ENCODE data around the gene ASB9.
A peak's percentile ranks its signal among the peaks of the same experiment; 100 is the strongest.
"Not testable (repeated sequence)": the region's sequence is repeated elsewhere in the genome, so short reads cannot be mapped to it uniquely, and the experiment has no call there.

The ASB9 gene

GRCh38 chrX:15269618-15270521 is at the start of gene ASB9:
ASB9 (minus strand) TSS chrX:15270083; CDS start chrX:15269874, 209 bp downstream.
- no peak for DNase-seq

DNA sequence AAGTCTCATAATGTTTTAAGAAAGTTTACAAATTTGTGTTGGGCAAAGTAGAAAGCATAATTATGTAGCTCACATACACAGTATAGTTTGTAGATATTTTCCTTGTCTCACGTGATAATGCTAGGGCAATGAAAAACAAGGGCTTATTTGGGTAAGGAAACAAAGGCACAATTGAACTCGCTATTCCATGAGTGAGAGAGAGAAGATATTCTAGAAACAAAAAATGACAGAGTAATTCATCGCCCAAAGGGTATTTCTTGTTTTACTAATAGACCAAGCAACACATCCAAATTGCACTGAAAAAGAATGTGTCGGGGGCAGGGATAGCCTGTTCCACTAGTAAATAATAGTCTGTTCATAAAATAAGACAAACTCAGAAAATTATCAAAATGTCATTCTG is 49.2 kb upstream of the ASB9 start:
- no peak for DNase-seq

- no peak for DNase-seq
Observed at GRCh38 chrX:15315509-15315908, 45.6 kb upstream of the ASB9 start, which contains the start of gene ASB11. ASB11 (minus strand) TSS chrX:15315640; CDS start chrX:15315605, 35 bp downstream.

GRCh38 chrX:15314472-15314871 is 44.6 kb upstream of the ASB9 start:
- no peak for DNase-seq

GRCh38 chrX:15311119-15311518 is 41.2 kb upstream of the ASB9 start:
- DNase-seq = no peak

DNA sequence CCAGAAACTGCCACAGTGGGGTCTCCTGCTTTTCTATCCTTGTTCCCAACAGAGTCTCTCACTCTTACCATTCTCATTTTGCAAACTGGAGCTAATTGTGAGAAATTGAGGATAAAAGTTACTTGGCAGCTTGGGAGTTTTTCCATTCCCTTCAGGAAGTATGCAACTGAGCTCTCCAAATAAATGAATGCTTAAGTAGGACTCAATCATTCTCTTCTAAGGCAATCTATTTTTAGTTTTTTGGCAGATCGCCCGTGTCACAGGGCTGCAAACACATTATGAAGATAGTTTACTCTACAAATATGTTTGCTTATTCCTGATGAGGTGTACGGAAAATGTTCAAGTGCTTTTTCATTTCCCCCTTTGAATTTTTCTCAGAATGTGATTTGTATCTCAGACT is 40.2 kb upstream of the ASB9 start:
- DNase-seq = peak; percentile 35

DNA sequence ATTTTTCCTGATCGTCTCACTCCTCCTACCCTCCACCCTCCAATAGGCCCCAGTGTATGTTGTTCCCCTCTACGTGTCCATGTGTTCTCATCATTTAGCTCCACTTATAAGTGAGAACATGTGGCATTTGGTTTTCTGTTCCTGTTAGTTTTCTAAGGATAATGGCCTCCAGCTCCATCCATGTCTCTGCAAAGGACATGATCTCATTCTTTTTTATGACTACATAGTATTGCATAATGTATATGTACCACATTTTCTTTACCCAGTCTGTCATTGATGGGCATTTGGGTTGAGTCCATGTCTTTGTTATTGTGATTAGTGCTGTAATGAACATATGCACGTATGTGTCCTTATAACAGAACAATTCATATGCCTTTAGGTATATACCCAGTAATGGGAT is 36.0 kb upstream of the ASB9 start:
- DNase-seq = not testable (repeated sequence)

DNA sequence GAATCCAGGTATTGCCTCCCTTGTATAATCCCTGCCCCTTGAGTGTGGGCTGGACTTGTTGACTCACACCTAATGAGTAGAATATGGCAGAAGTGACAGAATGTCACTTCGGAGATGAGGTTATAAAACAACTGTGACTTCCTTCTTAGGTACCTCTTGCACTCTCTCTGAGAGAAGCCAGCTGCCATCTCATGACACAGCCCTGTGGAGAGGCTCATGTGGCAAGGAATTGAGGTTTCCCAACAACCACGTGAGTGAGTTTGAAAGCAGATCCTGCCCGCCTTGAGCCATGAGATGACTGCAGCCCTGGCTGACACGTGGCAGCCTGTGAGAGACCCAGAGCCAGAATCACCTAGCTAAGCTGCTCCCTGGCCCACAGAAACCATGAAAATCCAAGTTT is 32.0 kb upstream of the ASB9 start:
- no peak for DNase-seq

DNA sequence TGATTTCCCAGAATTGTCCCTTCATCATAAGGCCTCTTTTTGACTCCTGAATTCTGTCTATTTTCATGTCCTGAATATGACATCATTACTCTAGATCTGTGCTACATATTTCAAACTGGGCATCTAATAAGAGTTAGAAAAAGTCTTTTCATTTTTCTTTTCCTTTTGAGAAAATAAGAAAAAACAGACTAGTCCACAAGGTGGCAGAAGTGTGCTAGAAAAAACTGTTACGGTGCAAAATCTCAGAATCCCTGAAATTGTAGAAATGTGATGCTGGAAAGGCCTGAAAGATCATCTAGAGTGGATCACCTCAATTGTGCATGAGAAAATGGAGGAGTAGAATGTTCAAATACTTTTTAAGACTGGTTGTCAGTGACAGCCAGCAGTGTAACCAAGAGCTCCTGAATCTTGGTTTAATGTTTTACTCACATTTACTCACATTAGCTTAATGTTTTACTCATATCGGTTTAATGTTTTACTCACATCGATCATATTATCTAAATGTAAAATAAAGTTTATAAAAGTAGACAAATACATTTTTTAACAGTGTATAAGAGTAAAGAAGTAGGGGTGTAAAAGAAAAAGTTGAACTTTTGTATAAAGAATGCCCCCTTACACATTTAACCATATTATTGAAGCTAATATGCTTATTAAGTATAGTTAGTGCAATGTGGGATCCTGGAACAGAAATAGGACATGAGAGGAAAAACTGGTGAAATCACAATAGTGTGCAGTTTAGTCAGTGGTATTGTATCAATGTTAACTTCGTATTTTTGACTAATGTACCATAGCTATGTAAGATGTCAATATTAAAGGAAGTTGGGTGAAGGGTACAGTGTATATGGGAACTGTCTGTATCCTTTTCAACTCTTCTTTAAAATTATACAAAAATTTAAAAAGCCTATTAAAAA is 30.3 kb upstream of the ASB9 start:
- DNase-seq = no peak

GRCh38 chrX:15298780-15299179 is 28.9 kb upstream of the ASB9 start:
- no peak for DNase-seq

DNA sequence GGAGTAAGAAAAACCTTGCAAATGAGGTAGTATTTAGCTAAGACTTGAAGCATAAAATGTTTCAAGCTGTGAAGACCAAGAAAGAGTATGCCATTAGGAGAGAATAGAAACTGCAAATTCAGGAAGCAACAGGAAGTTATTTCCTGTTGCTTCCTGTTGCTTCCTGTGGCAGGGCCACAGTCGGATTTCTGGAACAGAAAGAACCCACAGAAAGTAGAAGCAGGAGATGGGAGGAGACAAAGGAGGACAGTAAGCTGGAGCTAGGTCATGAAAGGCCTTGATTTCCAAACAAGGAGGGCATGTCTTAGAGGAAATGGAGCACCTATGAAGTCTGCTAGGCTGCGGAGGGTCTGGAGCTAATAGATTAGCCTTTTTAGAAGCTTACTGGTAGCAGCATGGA is 28.3 kb upstream of the ASB9 start:
- DNase-seq = no peak

DNA sequence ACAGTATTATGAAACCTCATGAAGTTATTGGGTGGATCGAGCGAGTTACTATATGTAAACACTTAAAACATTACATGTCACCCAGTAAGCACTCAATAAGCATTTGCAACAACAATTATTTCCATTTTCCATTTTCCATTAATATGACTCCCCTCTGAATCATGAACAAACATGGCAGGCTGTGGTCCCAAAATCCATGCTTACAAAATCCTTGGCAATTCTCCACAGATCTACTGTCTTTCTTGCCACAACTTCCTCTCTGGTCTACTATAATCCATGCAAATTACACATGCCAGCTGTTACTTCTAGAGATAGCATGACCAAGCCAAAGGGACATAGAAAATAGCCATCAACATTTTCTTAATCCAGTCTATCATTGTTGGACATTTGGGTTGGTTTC is 23.6 kb upstream of the ASB9 start:
- DNase-seq = no peak

DNA sequence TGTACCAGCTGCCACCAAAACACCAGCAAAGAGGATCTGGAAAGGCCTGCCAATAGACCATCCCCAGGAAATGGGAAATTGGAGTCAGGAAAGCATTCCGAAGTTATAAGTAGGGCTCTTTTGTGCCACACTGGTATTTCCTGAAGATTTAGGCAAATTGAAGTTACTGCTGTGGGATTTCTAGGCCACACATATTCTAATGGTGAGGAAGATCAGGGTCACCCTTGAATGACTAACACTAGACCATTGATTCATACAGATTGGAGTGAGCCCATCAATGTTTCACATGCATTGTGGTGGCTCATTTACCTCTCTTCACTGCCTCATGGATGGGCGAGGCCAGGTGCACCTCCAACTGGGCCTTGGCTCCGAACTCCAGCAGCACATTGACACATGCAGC is 23.0 kb upstream of the ASB9 start:
- DNase-seq = no peak

DNA sequence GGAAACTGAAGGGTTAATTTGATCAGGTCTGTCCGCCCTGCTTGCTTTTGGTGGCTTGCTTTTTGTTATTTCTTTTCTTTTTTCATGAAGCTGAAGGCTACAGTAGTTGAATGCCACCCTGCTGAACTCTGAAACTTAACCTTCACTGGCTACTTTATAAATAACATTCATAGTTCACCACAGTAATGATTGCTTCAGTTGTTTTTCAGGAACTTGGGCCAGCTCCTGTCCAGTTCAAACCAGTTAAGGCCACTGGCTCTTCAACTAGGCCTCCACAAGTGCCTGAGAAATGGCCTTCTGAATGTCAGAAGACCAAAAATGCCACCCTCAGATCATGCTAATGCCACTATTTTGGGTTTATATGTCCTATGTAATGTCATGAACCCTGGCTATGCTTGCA is 7.7 kb upstream of the ASB9 start:
- no peak for DNase-seq

DNA sequence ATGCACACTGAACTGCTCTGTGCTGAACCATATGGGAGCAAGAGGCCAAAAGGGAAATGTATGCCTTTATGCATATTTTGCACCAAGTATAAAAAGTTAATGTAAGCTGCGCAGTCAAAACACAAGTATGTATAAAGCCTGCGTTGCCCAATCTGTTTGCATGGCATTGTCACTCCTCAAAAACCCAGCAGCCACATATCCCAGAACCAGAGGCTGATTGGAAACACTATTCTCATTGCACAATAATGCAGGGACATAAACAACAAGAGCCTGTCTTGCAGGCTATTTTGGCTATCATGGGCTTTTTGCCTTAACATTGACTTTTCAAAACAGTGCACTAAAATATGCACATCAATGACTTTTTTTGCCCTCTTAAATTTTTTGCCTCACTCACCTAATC is 5.1 kb upstream of the ASB9 start:
- DNase-seq = no peak

DNA sequence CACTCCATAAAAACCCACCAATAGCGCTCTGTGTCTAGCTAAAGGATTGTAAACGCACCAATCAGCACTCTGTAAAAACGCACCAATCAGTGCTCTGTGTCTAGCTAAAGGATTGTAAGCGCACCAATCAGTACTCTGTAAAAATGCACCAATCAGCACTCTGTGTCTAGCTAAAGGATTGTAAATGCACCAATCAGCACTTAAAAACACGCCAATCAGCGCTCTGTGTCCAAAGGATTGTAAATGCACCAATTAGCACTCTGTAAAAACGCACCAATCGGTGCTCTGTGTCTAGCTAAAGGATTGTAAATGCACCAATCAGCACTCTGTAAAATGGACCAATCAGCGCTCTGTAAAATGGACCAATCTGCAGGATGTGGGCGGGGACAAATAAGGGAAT is 3.4 kb upstream of the ASB9 start:
- not testable (repeated sequence) for DNase-seq

DNA sequence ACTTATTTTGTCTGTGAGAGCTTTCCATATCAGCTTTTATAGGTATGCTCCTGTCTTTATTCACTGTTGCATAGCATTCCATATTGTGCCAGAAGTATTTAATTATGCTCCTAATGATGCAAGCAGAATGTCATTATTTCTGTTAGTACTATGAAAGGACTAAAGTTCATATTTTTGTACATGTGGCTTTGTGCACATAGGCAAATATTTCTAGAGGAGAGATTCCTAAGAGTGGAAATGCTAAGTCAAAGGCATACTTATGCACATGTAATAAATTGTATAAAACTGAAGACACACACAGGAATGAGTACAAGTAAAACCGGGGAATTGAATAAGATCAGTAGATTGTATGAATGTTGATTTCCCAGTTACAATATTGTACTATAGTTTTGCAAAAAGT is 1.9 kb upstream of the ASB9 start:
- DNase-seq = no peak

DNA sequence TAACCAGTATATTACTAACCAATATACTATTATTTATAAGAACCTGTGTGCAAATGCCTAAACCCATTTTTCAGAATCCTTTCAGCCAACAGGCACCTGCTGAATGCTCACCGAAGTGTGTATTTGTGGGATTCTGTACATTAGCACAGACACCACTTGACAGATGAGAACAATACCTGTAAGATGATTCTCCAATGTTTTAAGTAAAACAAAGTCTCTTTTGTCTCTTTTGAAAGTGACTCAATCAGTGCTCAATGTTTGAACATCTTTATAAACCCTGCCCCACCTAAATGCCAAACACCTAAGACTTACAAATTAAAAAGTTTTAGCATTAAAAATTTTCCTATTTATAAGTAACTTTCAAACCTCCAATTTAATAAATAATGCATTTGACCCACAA is 763 bp downstream of the ASB9 start:
- DNase-seq = no peak

GRCh38 chrX:15254852-15255251 is 15.0 kb downstream of the ASB9 start:
- DNase-seq = no peak

DNA sequence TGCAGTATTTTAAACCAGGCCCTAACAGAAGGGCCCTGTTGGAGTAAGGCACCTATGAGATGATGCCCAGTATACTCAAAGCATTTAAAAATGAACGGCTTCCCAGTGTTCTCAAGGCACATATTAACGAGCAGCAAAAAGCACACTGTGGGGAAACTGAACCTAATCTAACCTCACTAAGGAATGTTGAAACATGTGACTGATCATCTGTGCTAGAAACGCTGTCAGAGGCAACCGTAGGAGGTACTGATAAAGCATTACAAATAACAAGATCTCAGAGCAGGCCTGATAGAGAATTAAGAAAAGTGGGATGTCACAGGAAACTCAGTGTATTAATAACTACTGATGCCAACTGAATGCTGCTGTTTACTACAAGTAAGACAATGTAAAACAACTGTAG is 24.0 kb downstream of the ASB9 start:
- no peak for DNase-seq

DNA sequence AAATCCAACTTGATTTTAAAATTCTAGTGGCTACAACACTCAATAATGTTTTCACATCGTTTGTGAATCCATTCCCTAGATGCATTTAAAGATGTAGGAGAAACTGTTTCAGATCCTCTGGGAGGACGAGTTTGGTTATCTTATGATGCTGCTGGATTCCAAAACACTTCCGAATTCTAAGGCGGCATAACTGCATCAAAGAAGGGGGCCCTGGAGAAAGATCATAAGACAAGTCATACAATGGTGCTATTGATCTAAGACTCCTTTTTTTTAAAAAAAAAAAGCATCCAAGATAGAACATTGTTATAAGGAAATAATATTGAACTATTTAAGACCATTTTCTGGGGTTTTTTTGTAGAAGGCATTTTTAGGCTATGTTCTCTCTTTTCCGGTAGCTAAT is 25.5 kb downstream of the ASB9 start:
- DNase-seq = no peak

GRCh38 chrX:15242899-15243555 is 26.9 kb downstream of the ASB9 start:
- peak; percentile 34 for DNase-seq

DNA sequence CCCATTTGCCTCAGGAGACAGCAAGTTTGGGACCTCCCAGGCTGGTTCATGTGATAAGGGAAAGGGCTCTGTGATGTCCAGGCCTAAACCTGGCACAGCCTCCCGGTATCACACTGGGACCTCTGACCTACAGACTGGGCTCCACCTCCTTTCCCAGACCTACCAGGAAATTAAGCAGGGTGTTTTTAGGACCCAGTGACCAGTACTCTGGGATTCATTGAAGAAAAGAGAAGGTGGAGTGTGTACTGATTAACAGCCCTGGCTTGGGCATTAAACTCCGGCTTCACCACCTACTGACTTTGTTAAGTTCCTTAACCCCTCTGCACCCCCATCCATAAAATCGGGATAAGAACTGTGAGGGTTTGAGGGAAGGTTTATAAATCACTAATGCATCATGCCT is 28.6 kb downstream of the ASB9 start:
- DNase-seq = no peak
